A549 (cell line): ENCODE measurements around the gene GOLGA3.

ENCODE experiments used
- CEBPB ChIP-seq, 2 experiments: fragments of >200 bp in 1 of 2; sonication (Bioruptor Twin) in 1 of 2; formaldehyde crosslinking in 1 of 2; IDR thresholded peaks; 2 replicates each; pipeline ENCODE4 v1.6.1; 2012 to 2016
- E2F6 ChIP-seq: IDR thresholded peaks from 2 replicates; pipeline ENCODE4 v1.6.1; 2012; ENCODE audit warnings: low read depth, borderline replicate concordance
- JUNB ChIP-seq: fragments of >200 bp; sonication (Bioruptor Twin); formaldehyde crosslinking; IDR thresholded peaks from 2 replicates; pipeline ENCODE4 v1.6.1; 2016
- MAZ ChIP-seq: fragments of 150-350 bp; IDR thresholded peaks from 2 replicates; pipeline ENCODE4 v1.6.1; 2014; ENCODE audit warnings: antibody characterized with exemption, low read depth, low read length, borderline replicate concordance
- PHF8 ChIP-seq: fragments of 200-600 bp; sonication (generic); IDR thresholded peaks from 2 replicates; pipeline ENCODE4 v1.6.1; 2016; ENCODE audit warnings: low read depth, mild to moderate bottlenecking, antibody characterized with exemption, moderate library complexity, borderline replicate concordance
- POLR2A ChIP-seq: IDR thresholded peaks from 2 replicates; pipeline ENCODE4 v1.6.1; 2012; ENCODE audit warnings: mild to moderate bottlenecking, low read length
- RFX5 ChIP-seq: fragments of 450-650 bp; IDR thresholded peaks from 2 replicates; pipeline ENCODE4 v1.7.1; 2014; ENCODE audit warnings: antibody characterized with exemption, mild to moderate bottlenecking, moderate library complexity
- RNF2 ChIP-seq: fragments of 200-600 bp; sonication (generic); IDR thresholded peaks from 2 replicates; pipeline ENCODE4 v1.6.1; 2016; ENCODE audit warnings: low read depth, mild to moderate bottlenecking, antibody characterized with exemption, moderate library complexity, borderline replicate concordance
- SMC3 ChIP-seq: fragments of >200 bp; sonication (Bioruptor Twin); formaldehyde crosslinking; IDR thresholded peaks from 3 replicates; pipeline ENCODE4 v1.6.1; 2018; ENCODE audit warnings: inconsistent platforms
- TF ChIP-seq, protein P1 (sequence below): fragments of >200 bp; sonication (Bioruptor Twin); formaldehyde crosslinking; IDR thresholded peaks from 3 replicates; pipeline ENCODE4 v1.5.1; 2016
- TF ChIP-seq, protein P2 (sequence below): IDR thresholded peaks from 2 replicates; pipeline ENCODE4 v1.6.1; 2012
- TF ChIP-seq, protein P3 (sequence below): fragments of >200 bp; sonication (Bioruptor Twin); formaldehyde crosslinking; IDR thresholded peaks from 3 replicates; pipeline ENCODE4 v1.6.1; 2016
- TF ChIP-seq, protein P4 (sequence below): fragments of 250-450 bp; sonication (Bioruptor Pico); IDR thresholded peaks from 2 replicates; pipeline ENCODE4 v1.5.0; 2020; ENCODE audit warnings: low read depth, mild to moderate bottlenecking, moderate library complexity

DNA sequence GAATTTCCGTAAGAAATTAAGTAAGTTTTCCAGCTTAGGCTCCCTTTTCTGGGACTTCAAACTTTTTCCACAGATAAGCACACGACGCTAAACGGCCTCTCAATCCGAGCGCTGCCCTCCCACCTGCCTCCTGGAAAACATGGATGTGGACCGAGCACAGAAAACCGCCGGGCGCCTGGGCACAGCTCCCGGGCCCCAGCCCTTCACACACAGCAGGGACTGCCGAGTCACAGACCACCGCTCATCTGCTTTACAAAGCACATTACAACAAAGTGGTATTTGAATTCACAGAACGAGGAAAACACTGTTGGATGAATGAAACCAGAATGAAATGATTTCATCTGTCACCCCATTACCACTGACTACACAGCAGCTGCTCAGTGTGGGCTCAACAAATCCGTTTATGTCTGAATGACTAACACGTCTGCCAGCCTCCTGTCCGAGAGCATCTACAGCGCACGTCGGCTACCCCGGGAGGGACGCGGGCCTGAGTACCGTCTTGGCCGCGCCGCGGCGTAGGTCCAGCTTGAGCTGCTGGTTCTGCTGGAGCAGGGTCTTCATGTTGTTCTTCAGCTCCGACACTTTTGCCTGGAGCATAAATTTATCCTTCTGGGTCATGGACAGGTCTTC is 53.9 kb downstream of the GOLGA3 start:
- no peak for TF ChIP-seq POLR2A
- TF ChIP-seq, protein P1, sequence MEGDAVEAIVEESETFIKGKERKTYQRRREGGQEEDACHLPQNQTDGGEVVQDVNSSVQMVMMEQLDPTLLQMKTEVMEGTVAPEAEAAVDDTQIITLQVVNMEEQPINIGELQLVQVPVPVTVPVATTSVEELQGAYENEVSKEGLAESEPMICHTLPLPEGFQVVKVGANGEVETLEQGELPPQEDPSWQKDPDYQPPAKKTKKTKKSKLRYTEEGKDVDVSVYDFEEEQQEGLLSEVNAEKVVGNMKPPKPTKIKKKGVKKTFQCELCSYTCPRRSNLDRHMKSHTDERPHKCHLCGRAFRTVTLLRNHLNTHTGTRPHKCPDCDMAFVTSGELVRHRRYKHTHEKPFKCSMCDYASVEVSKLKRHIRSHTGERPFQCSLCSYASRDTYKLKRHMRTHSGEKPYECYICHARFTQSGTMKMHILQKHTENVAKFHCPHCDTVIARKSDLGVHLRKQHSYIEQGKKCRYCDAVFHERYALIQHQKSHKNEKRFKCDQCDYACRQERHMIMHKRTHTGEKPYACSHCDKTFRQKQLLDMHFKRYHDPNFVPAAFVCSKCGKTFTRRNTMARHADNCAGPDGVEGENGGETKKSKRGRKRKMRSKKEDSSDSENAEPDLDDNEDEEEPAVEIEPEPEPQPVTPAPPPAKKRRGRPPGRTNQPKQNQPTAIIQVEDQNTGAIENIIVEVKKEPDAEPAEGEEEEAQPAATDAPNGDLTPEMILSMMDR = no peak
- TF ChIP-seq MAZ = no peak
- TF ChIP-seq, protein P2, sequence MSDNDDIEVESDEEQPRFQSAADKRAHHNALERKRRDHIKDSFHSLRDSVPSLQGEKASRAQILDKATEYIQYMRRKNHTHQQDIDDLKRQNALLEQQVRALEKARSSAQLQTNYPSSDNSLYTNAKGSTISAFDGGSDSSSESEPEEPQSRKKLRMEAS = no peak
- TF ChIP-seq, protein P3, sequence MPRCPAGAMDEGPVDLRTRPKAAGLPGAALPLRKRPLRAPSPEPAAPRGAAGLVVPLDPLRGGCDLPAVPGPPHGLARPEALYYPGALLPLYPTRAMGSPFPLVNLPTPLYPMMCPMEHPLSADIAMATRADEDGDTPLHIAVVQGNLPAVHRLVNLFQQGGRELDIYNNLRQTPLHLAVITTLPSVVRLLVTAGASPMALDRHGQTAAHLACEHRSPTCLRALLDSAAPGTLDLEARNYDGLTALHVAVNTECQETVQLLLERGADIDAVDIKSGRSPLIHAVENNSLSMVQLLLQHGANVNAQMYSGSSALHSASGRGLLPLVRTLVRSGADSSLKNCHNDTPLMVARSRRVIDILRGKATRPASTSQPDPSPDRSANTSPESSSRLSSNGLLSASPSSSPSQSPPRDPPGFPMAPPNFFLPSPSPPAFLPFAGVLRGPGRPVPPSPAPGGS = no peak
- TF ChIP-seq PHF8 = no peak
- TF ChIP-seq RNF2 = no peak
- no peak for TF ChIP-seq CEBPB (IDR thresholded peaks at IDR 0.05)
- TF ChIP-seq, protein P4, sequence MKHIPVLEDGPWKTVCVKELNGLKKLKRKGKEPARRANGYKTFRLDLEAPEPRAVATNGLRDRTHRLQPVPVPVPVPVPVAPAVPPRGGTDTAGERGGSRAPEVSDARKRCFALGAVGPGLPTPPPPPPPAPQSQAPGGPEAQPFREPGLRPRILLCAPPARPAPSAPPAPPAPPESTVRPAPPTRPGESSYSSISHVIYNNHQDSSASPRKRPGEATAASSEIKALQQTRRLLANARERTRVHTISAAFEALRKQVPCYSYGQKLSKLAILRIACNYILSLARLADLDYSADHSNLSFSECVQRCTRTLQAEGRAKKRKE (CRISPR knock-in tag) = no peak
- no peak for TF ChIP-seq JUNB
- no peak for TF ChIP-seq SMC3
- TF ChIP-seq E2F6 = no peak
- no peak for TF ChIP-seq RFX5
